NCI-H524 treated with DMSO at 0.1 percent for 48 hours (cell line): Measurements from ENCODE around the gene TIMM17A.

ENCODE experiments used
- DNase-seq: peaks from one replicate; lab custom pipeline; 2025; lab: John Stamatoyannopoulos, UW

Gene TIMM17A

DNA sequence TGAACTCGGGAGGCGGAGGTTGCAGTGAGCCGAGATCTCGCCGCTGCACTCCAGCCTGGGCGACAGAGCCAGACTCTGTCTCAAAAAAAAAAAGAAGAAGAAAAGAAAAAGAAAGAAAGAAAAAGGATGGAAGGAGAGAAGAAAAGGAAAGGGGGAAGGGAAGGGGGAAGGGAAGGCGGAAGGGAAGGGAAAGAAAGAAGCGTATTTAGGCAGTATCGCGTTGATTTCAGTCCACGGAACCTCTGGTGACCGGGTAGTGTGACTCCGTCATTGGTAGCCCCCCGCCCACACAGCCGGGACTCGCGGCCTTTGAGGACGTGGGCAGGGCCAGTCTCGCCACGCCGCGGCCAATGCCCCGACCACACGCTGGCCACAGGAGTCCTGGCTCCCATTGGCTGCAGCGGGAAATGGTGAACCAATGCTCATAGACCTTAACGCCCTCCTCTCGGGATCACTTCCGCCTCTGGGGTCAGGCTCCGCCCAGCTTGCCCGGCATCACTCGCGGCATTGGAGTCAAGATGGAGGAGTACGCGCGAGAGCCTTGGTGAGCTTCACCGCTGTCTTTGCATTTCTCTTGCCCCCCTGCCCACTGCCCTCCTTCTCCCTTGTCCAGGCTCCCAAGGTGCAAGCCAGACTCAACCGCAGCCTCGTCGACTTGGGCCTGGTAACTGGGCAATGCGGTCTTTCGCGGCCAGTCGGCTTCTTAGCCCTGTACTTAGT, at the start of gene TIMM17A:
TIMM17A (plus strand) TSS at position 495 of the 720 bp plus-strand sequence; CDS start at position 519, 24 bp downstream.
- DNase-seq, result peak; percentile 32

DNA sequence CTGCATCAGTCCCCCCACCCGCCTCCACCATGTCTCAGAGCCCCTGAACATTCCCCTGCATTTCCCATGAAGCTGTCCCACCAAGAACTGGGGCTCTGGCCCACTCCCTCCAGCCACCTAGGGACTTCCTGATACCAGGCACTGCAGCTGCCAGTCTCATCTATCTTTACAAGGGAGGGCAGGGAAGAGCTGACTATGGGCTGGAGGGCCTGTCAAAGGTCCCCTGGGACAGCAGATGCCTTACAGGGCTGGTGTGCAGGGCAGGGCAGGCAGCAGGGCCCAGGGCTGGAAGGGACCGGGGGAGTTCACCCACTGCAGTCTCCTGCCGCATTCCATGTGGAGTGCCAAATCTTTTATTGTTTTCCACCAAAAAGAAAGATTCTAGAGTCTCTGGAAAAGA, 49.0 kb upstream of the TIMM17A start:
- DNase-seq, result no peak

DNA sequence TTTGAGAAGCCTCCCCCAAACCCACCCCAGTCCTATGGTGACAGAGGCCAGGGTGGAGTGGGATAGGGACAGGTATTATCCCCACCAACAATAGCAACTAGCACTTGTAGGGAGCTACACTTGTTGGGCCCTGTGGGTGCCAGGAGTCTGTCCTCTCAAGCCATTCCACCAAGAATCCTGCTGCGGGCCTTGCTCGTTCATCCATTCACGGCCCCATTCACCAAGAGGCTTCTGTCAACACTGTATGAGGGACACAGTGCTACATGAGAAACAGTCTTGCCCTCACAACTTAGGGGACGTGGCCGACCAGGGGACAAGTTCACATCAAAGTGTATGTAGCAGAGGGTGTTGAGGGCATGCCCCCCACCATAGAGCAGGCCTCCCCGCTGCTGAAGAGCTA, 47.7 kb upstream of the TIMM17A start:
- DNase-seq, result no peak

DNA sequence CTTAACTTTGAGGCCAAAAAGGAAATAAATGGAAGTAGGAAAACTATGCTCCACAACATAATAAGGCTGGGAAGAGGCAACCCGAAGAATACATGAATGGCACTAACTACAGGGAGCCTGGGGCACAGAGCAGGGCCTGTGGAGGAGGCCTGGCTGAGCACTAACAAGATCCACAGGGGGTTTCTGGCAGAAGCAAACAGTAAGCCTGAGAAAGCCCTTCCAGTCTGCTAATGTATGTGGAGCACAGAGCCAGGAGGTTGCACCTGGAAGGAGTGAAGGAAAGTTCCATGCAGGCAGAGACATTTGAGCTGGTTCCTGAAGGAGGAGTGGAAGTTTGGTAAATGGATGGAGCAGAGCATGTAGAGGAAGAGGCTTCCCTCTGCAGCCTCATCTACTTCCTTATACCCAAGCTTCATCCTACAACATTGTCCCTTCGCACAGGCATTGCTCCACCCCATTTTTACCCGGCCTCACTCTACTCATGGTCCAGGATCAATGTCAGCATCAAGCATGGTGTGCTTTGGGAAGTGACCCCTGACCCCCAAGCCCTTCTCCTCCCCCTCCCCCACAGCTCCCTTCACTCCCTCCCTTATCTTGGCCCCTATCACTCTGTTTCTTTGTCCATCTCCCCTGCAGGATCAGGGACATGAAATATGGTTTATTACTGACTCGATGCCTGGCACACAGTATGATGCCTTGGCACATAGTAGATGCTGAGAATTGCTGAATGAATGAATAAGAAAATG, 43.3 kb upstream of the TIMM17A start:
- no peak for DNase-seq

DNA sequence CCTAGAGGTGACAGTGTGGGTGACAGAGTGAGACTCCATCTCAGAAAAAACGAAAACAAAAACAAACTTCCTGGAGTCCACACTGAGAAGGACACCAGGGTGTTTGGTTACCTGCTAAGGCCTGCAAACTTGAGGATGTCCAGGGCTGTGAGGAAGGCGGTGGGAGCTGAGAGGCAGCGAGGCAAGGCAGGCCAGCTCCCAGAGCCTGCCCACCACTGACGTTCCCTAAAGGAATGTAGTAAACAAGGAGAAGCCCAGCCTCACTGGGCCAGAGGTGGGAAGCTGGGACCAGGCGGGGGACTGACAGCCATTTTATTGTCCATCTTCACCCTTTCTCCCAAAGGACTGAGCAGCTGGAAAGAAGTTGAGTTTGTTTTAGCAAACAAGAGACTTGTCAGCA, 42.5 kb upstream of the TIMM17A start:
- DNase-seq, result no peak

DNA sequence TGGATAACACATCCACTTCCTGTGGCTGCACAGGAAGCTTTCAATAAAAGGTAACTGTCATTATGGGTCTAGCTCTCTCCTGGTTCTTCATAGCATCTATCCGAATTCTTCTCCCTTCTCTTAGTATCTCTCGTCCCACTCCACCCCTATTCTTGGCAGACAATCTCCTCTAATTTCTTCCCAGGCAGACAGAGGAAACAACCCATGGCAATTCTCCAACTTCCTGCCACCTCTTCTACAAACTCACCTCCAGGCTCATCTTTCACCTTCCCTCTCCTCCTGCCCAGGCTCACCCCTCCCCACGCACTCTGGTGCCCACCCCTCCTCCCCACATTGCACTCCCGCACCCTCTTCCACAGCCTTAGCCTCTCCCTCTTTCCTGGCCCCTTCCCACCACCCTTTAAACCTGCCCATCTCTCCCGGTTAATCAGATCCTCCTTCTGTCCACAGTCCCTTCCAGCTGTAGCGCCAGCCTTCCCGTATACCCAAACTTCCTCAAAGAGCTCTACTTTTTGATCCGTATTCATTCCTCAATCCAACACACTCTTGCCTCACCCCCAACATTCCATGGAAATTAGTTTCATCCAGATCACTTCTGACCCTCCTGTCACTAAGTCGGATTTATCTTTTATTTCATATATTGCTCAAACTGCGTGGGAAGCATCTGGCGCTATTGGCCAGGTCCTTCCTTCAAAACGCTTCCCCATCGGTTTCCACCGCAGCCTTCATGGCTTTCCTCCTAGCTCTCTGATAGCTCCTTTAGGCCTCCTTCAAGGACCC, 40.7 kb upstream of the TIMM17A start:
- no peak for DNase-seq

DNA sequence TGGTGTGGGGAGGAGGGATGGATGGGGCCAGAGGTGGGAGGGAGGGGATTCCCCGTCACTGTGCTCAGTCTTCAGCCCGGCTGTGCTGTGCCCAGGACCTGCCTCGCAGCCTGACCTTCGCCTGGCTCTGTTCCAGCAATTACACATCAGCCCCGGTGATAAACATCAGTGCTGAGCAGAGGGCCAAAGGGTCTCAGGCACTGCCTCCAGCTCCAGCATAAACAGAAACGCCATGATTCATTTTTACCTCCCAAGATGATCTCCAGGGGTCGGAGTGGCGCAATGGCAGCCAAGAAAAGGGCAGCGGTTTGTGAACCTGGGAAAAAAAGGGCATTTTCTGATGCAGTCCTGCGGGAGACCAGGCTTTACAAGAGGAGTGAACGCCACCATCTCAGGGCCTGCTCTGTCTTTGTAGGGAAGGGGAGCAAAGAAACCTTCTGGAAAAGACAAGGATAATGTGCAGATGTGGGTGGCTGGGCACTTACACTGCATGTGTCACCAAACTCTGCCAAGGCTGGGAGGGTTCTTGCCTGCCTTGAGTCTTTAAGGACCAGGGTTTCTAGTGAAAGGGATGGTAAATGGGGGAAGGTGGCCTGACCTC, 38.6 kb upstream of the TIMM17A start:
- DNase-seq, result no peak

DNA sequence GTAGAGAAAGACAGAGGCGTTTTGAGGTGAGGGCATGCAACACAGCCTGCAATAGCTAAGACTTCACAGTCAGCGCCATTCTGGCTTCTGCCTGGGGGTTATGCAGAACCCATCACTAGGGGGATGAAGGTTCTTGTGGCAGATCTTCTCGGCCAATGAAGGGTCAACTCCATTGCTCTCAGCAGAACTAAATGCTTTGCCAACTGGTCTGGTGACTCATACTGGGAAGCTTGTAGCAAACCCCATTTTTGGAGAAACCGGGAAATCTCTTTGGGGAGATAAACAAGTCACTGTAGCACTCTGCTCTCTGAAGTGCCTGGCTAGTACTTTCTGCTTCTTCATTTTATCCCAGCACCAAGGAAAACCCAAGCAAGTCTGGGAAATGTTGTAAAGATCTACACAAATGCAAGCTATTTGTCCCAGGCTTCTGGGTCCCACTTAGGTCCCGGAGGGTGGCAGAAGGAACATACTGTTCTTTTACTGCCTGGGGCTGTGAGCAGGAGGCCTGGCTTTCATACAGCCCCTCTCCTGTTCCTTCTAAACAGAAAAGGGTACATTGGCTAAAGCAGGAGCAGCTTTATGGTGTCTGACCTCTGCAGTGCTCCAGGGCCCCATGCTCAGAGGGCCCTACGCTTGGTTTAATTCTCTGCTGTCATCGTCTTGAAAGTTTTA, 37.8 kb upstream of the TIMM17A start:
- DNase-seq, result no peak

DNA sequence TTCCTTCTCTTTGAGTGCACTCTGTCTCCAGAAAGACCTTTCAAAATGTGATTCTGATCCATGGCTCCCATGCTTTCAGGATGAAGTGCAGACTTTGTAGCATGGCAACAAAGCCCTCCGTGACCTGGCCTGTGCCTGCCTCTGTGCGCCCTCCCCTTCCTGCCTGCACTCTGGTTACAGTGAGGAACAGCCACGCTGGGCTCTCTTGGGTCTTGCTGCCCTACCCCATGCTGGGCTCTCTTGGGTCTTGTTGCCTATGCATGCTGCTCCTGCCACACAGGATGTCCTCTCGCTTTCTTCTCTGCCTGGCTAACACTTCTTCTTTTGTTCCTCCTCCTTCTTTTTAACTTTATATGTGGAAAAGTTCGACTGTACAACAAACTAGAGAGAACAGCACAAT, 37.0 kb upstream of the TIMM17A start:
- DNase-seq, result no peak

DNA sequence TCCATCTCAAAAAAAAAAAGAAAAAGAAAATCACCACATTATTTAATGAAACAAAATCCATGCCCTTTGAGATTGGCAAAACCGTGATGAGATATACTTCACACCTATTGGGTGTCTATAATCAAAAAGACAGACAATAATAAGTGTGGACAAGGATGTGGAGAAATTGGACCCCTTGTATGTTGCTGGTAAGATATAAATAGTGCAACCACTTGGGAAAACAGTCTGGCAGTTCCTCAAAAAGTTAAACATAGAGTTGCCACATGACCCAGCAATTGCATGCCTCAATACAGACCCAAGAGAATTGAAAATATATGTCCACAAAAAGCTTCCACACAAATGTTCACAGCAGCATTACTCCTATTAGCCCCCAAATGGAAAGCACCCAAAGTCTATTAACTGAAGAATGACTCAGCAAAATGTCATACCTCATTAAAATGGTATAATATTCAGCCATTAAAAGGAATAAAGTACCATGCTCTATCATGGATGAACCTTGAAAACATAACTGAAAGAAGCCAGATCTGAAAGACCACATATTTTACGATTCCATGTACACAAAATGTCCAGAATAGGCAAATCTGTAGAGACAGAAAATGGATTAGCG, 33.2 kb upstream of the TIMM17A start:
- no peak for DNase-seq

DNA sequence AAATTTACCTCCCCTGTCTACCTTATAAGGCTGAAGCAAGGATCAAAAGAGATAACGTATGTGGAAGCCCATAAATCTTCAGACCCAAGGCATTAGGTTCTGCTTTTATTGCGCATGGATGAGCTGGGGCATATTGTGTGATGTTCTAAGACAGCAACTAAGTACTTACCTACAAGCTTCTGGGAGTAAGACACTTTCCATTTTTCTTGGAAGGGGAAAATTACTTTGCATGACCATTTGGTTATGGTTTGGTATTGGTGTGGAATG, 30.1 kb upstream of the TIMM17A start:
- DNase-seq, result peak; percentile 77

DNA sequence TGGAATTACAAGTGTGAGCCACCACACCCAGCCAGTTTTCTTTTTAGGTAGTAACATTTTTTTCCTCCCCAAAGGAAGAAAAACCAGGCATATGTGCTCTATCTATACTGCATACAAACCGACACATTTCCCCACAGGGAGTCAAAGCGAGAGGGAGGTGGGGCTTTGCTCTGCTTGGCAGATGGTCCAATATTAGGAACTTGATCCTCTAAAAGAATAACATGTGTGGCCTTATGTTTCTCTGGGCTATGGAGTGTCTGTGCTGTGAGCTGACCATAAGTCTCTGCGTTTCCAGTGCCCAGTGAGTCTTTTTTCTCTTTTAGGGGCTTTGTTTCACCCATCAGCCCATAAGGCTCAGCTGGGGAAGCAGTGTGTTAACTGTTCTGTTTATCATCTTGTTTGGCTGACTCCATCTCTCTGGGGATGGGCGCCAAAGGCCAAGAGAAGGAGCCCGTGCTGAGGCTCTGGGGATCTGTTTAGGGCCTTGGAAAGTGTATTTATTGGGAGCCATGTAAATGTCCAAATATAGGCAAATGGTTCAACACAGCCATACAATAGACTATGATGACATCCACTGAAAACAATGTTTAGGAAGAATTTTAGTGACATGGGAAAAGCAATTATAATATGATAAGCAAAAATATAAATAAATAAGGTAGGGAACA, 29.2 kb upstream of the TIMM17A start:
- DNase-seq, result peak; percentile 90

DNA sequence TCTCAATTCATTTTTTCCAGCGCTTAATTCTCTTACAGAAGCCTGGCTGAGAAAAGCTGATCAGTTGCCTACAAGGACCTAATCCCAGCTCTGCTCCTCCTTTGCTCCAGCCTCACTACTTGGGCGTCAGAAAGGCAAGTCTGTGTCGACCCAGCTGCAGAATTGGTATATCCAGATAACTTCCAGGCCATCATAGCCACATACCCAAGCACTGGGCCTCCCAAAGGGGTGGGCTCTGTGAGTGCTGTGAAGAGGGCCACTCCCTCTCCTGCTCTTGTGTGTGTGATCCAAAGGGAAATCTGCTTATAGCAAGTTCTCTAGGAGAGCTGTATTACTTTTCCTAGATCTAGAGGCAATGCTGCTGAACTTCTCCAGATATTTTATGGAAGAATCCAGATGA, 27.0 kb upstream of the TIMM17A start:
- no peak for DNase-seq

DNA sequence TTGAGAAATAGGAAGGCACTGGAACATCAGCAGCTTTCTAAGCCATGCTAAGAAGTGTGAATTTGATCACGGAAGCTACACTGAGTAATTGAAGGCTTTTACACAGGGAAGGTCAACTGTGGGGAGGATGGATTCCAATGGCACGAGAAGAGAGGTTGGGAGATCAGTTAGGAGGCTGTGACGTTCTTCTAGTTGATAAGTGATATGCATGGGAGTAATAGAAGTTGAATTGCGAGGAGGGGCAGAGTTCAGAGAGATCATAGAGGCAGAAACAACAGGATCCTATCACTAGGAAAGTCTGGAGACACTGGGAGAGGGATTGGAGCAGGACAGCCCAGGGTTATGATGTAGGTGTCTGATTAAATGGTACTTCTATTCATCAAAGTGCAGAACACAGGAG, 25.2 kb upstream of the TIMM17A start:
- DNase-seq, result no peak

DNA sequence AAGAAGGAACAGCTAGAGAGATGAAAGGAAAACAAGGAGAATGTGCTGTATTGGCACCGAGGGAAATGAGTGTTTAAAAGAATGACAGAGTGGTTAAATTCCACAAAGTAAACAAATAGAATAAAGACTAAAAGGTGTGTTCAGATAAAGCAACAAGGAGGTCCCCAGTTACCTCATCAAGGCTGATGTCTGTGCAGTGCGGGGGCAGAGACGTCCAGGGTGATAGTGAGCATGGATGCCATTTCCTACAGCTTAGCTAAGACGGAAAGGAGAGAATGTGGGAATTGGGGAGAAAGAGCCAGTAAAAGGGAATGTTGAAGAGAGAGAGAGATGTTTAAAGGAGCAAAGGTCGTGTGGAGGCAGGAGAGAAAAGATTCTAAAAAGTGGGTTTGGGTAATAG, 24.5 kb upstream of the TIMM17A start:
- no peak for DNase-seq

DNA sequence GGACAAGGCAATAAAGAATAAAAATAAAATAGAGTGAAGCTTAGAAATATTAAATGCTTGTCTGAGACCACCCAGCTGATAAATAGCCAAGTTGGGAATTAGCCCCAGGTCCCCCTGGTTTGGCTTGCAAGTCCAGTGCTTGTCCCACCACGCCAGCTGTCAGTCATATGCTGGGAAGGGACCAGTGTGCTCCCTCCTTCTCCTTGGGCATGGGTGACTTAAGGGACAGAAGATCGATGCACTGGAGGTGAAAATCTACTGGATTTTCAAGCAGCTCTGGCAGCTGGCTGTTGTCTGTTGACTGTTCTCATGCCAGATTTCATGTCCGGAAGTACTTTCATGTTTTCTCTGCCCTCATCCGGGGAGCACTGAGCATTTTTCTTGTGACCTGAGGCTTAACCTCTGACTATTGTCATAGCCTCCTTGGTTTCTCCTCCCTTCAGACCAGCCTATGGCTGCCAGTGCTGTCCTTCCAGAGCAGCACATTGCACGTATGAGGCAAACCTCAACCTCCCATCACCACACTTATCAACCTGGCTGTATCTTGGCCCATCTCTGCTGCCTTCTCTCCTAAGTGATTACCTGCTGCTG, 21.4 kb upstream of the TIMM17A start:
- DNase-seq, result no peak

DNA sequence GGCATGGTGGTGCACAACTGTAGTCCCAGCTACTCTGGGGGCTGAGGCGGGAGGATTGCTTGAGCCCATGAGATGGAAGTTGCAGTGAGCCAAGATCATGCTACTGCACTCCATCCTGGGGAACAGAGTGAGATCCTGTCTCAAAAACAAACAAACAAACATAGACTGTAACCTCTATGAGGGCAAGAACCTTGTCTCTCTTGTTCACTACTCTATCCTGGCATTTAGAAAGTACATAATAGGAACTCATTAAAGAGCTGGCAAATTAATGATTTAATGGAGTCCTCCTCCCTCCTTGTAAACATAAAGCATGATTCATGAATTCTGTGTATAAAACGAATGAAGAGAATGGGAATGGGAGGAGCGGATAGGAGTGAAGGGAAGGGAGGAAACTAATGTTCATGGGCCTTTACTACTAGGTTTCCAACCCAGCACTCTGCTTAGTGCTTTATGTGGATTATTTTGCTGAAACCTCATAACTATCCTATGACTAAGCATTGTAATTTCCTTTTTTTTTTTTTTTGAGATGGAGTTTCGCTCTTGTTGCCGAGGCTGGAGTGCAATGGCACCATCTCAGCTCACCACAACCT, 17.6 kb upstream of the TIMM17A start:
- DNase-seq, result no peak

DNA sequence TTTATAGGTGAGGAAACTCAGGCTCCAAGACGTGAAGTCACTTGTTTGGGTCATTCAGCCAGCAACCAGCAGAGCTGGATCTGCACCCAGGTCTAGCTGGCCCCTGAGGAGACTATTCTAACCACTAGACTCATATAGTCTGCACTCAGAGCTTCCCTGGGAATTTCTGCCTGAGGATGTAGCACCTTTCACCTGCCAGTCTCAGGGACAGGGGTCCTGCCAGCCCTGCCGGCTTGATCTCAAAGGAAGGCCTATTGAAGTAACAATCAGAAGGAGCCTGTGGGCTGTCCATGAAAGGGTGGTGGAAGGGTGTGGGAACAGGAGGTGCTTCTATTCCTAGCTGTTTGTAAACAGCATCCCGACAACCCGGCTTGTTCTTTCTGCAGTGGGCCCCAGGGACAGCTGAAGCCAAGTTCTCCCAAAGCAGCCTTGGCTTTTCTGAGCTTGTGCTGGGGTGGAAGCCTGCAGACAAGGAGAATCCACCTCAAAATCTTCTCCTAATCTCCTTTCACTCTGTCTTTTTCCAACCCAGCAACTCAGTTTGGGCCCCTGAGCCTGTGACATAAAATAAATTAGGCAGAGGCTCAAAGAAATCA, 16.8 kb upstream of the TIMM17A start:
- DNase-seq, result no peak

DNA sequence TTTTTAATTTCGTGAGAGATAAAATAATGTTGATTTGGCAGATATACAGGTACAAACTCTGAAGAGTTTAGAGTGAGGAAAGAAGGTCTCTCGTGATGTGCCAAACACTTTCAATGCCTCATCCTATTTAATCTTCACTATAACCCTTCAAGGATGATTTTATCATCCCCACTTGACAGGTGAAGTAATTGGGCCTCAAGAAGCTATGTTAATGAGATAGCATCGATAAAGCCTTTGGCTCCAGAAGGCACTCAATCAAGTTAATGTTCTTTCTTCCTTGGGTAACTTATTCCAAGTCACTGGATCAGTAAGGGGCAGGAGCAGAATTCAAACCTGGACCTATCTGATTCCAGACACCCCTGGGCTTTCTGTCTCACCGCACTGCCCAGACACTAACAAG, 16.2 kb upstream of the TIMM17A start:
- peak; percentile 12 for DNase-seq

DNA sequence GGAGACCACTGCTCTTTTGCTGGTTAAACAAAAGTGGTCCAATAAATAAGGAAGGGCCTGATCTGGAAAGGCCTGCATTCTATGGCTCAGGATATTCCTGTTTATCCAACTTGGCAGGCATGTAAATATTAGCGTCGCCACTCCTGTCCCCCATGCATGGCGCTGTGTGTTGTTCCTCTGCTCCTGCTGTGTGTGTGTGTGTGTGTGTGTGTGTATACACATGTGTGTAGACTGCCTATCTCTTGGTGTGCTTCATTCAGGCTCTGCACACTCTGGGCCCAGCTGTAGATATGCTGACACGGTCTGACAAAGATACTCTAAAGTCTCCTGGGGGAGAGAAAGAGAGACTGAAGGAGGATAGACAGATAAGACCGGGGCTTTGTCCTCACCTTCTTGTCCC, 15.7 kb upstream of the TIMM17A start:
- DNase-seq, result no peak
